Activated CD4-positive, alpha-beta T cell treated with anti-CD3 and anti-CD28 coated beads for 48 hours (primary cell): Measurements from ENCODE around the gene MBOAT7.
"Not testable (repeated sequence)": the region's sequence is repeated elsewhere in the genome, so short reads cannot be mapped to it uniquely, and the experiment has no call there.

Experiments used
- DNase-seq: peaks from one replicate; pipeline ENCODE4 v3.0.0-alpha.2; 2020

Gene MBOAT7

GRCh38 chr19:54189145-54189734, at the start of gene MBOAT7:
MBOAT7 (minus strand) TSS chr19:54189580; CDS start chr19:54188508, 1,072 bp downstream.
- no peak for DNase-seq

GRCh38 chr19:54233941-54234340, 44.6 kb upstream of the MBOAT7 start:
- no peak for DNase-seq

- DNase-seq = peak; percentile 90
Observed at GRCh38 chr19:54231077-54231931, 41.9 kb upstream of the MBOAT7 start.

- no peak for DNase-seq
Observed at GRCh38 chr19:54230031-54230430, 40.7 kb upstream of the MBOAT7 start.

GRCh38 chr19:54229146-54229545, 39.8 kb upstream of the MBOAT7 start:
- DNase-seq = no peak

- DNase-seq = not testable (repeated sequence)
Observed at GRCh38 chr19:54224619-54225018, 35.2 kb upstream of the MBOAT7 start.

- not testable (repeated sequence) for DNase-seq
Observed at GRCh38 chr19:54223937-54224281, 34.5 kb upstream of the MBOAT7 start.

GRCh38 chr19:54223277-54223936, 34.0 kb upstream of the MBOAT7 start:
- not testable (repeated sequence) for DNase-seq

GRCh38 chr19:54222474-54223276, 33.3 kb upstream of the MBOAT7 start, which contains the start of gene LILRB3:
LILRB3 (minus strand) TSS chr19:54223007; CDS start chr19:54222976, 31 bp downstream.
- DNase-seq = not testable (repeated sequence)

- not testable (repeated sequence) for DNase-seq
Observed at GRCh38 chr19:54221947-54222346, 32.6 kb upstream of the MBOAT7 start.

- DNase-seq = not testable (repeated sequence)
Observed at GRCh38 chr19:54219702-54220101, 30.3 kb upstream of the MBOAT7 start.

- DNase-seq = no peak
Observed at GRCh38 chr19:54218960-54219661, 29.7 kb upstream of the MBOAT7 start.

GRCh38 chr19:54218259-54218658, 28.9 kb upstream of the MBOAT7 start:
- DNase-seq = no peak

- DNase-seq = not testable (repeated sequence)
Observed at GRCh38 chr19:54217517-54218247, 28.3 kb upstream of the MBOAT7 start.

- no peak for DNase-seq
Observed at GRCh38 chr19:54216869-54217268, 27.5 kb upstream of the MBOAT7 start.

- not testable (repeated sequence) for DNase-seq
Observed at GRCh38 chr19:54214734-54215133, 25.4 kb upstream of the MBOAT7 start.

GRCh38 chr19:54214217-54214616, 24.8 kb upstream of the MBOAT7 start:
- not testable (repeated sequence) for DNase-seq

GRCh38 chr19:54211235-54211634, 21.9 kb upstream of the MBOAT7 start:
- no peak for DNase-seq

- peak; percentile 50 for DNase-seq
Observed at GRCh38 chr19:54209811-54210494, 20.6 kb upstream of the MBOAT7 start.

GRCh38 chr19:54209058-54209810, 19.9 kb upstream of the MBOAT7 start:
- DNase-seq = peak; percentile 43
